CD4-positive, alpha-beta T cell treated with Interleukin-6 at 100 ng/mL for 8 hours (primary cell): ENCODE results near the gene TIAM2.

ENCODE experiments used
- DNase-seq: peaks from one replicate; pipeline ENCODE4 v3.0.0-alpha.2; 2020; ENCODE audit warnings: mixed read lengths, low spot score

TIAM2 gene

GRCh38 chr6:155026022-155026705 is 31.0 kb downstream of the TIAM2 start:
- no peak for DNase-seq

- no peak for DNase-seq
Observed at GRCh38 chr6:155026706-155027045, 31.6 kb downstream of the TIAM2 start.

GRCh38 chr6:155030148-155030720 is 35.1 kb downstream of the TIAM2 start:
- DNase-seq: no peak

GRCh38 chr6:155031091-155031490 is 36.0 kb downstream of the TIAM2 start:
- DNase-seq: no peak

- no peak for DNase-seq
Observed at GRCh38 chr6:155033021-155033791, 38.1 kb downstream of the TIAM2 start.

GRCh38 chr6:155036907-155037306 is 41.8 kb downstream of the TIAM2 start:
- DNase-seq: no peak

DNA sequence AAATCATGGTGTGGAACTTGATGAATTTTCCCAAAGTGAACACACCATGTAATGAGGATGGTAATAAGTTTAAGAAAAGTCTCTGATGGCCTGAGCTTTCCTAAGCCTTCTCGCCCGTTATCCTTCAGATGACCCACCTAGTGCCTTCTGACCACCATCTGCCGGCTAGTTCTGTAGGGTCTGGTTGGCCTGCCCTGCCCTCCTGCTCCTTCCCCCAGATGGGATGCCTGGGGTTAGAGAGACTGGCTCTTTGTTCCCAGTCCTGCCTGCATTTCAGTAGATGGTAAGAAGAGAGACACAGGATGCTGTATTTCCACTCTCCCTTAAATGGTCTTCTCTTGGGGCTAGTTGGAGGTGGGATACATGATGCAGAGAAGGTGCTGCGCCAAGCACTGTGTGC is 43.0 kb downstream of the TIAM2 start:
- no peak for DNase-seq

DNA sequence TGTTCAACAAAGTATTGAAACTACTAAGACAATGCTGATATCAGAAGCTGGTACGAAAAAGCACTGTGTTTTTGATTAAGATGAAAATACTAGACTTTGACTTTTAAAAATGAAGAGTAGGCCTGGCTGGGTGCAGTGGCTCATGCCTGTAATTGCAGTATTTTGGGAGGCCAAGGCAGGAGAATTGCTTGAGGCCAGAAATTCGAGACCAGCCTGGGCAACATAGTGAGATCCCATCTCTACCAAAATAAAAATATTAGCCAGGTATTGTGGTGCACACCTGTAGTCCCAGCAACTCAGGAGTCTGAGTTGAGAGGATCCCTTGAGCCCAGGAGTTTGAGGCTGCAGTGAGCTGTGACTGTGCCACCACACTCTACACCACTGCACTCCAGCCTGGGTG is 43.4 kb downstream of the TIAM2 start:
- no peak for DNase-seq

GRCh38 chr6:155039618-155040017 is 44.5 kb downstream of the TIAM2 start:
- no peak for DNase-seq

- no peak for DNase-seq
Observed at GRCh38 chr6:155040154-155040553, 45.0 kb downstream of the TIAM2 start.

DNA sequence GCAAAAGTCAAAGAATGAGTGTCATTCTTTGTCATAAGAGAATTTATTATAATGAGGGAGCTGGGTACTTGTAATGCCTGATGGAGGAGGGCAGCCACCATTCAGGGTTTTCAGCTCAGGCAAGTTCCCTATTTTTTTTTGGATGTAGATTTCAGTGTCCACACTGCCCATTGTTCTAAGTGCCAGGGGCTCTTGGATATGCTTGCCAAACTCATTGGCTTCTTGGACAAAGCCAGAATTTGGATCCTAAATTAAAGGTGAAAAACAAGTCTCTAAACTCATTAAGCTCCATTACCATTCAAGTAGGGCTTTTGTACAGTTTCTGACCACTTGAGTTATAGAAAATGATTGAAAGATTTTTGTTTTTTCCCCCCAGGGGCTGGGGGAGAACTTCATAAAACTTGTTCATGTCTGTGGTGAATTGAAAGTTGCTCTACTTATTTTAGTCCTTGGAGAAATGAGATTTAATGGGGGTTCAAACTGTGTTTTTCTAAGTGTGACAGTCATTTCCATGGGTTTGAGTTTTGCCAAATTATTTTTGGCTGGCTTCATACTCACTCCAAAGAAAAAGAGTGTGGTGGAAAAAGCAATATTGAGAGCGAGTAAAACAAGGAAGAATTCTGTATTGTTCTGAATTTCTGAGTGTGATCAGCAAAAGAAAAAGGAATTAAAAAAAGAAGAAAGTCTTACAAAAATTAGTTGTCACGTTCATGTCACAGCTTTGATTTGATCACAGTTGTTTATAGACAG is 46.0 kb downstream of the TIAM2 start:
- DNase-seq: no peak

DNA sequence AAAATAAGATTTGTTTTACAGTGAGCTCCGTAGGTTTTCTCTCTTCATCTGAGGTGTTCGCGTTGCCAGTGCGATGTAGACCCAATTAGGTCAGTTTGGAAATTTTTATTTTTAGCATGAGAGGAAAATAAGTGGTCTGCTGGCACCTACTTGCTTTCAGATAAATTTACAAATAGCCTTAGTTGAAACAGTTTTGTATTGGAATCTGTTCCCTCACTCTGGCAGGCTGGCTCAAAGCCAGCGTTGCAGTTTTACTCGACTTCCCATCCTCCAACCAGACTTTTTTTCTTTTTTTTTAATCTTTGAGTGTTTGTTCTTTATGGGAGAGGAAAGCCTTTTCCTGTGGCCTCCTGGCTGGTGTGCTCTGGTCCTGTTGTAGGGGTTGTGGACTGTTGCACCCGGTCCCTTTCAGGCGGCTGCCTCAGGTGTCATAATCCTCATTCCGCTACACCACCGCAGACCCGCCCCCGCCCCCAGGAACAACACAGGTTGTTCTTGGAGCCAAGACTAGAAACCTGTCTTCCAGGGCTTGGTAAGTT is 46.7 kb downstream of the TIAM2 start:
- DNase-seq: no peak

GRCh38 chr6:155042983-155043382 is 47.9 kb downstream of the TIAM2 start:
- DNase-seq: no peak

- no peak for DNase-seq
Observed at GRCh38 chr6:155045561-155046404, 50.7 kb downstream of the TIAM2 start.

GRCh38 chr6:155047523-155047922 is 52.4 kb downstream of the TIAM2 start:
- no peak for DNase-seq

GRCh38 chr6:155050311-155050710 is 55.2 kb downstream of the TIAM2 start:
- DNase-seq: peak; percentile 9

- DNase-seq: no peak
Observed at GRCh38 chr6:155054491-155055250, 59.6 kb downstream of the TIAM2 start.

- DNase-seq: no peak
Observed at GRCh38 chr6:155055729-155056128, 60.6 kb downstream of the TIAM2 start.

DNA sequence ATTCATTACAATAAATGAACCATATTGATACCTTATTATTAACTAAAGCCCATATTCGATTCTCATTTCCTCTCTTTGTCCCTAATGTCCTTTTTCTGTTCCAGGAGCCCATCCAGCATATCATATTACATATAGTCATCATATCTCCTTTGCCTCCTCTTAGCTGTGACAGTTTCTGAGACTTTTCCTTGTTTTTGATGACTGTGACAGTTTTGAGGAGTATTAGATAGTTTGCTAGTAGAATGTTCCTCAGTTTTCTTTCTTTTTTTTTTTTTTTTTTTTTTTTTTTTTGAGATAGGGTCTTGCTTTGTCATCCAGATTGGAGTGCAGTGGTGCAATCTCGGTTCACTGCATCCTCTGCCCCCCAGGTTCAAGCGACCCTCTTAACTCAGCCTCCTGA is 61.6 kb downstream of the TIAM2 start:
- no peak for DNase-seq

- no peak for DNase-seq
Observed at GRCh38 chr6:155061381-155061780, 66.3 kb downstream of the TIAM2 start.

DNA sequence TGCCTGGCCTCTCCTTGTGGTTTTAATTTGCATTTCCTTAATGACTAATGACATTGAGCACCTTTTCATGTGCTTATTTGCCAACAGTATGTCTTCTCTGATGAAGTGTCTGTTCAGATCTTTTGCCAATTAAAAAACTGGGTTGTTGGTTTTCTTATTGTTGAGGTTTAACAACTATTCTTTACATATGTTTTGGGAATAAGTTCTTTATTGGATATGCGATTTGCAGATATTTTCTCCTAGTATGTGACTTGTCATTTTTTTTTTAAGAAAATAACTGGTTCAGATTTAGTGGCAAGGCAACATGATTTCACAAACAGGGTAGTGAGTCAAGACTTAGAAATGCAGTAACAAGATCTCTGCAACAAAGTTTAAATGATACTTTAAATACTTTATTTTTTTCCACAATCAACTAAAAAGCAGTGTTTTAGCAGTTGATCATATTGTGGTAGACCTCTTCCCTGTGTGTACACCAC is 67.8 kb downstream of the TIAM2 start:
- no peak for DNase-seq
